Nephron progenitor cell (in vitro differentiated cells): ENCODE data around the gene CSGALNACT2.

Experiments
- DNase-seq: peaks from one replicate; pipeline ENCODE4 v3.0.0; 2021
- H3K27ac Mint-ChIP-seq: 2 replicates; pipeline ENCODE4 v1.8.0; 2021; ENCODE audit warnings: mild to moderate bottlenecking, moderate library complexity, mixed read lengths
- H3K27me3 Mint-ChIP-seq: 2 replicates; pipeline ENCODE4 v1.8.0; 2021; ENCODE audit warnings: mild to moderate bottlenecking, low read depth, mixed read lengths; ENCODE audit not compliant: poor library complexity
- H3K36me3 Mint-ChIP-seq: 2 replicates; pipeline ENCODE4 v1.8.0; 2021; ENCODE audit warnings: low read depth, mixed read lengths
- H3K4me1 Mint-ChIP-seq: 2 replicates; pipeline ENCODE4 v1.8.0; 2021; ENCODE audit warnings: mixed read lengths
- H3K4me3 Mint-ChIP-seq: 2 replicates; pipeline ENCODE4 v1.8.0; 2021; ENCODE audit warnings: mild to moderate bottlenecking, moderate library complexity, mixed read lengths
- H3K9me3 Mint-ChIP-seq: 2 replicates; pipeline ENCODE4 v1.8.0; 2021; ENCODE audit warnings: mild to moderate bottlenecking, moderate library complexity, mixed read lengths
- CTCF ChIP-seq: fragments of 200-600 bp; sonication (generic); IDR thresholded peaks from 2 replicates; pipeline ENCODE4 v1.5.0; 2021; ENCODE audit warnings: antibody characterized with exemption

CSGALNACT2 gene

GRCh38 chr10:43114088-43114742 is 24.0 kb upstream of the CSGALNACT2 start:
- H3K27ac Mint-ChIP-seq: no peak overlapping the region
- H3K4me3 Mint-ChIP-seq: no peak overlapping the region
- H3K4me1 Mint-ChIP-seq: peaks cover 5% of the 10 kb centered on the region
- DNase-seq: no peak
- no peak for TF ChIP-seq CTCF
- H3K36me3 Mint-ChIP-seq: no peaks in the 10 kb centered on the region
- H3K27me3 Mint-ChIP-seq: peaks cover 6% of the 10 kb centered on the region
- no peaks in the 10 kb centered on the region for H3K9me3 Mint-ChIP-seq

GRCh38 chr10:43114743-43115611 is 23.3 kb upstream of the CSGALNACT2 start:
- H3K36me3 Mint-ChIP-seq: no peaks in the 10 kb centered on the region
- no peaks in the 10 kb centered on the region for H3K9me3 Mint-ChIP-seq
- H3K4me3 Mint-ChIP-seq: no peak overlapping the region
- H3K27ac Mint-ChIP-seq: no peak overlapping the region
- no peak for TF ChIP-seq CTCF
- peaks cover 5% of the 10 kb centered on the region for H3K4me1 Mint-ChIP-seq
- DNase-seq: no peak
- peaks cover 6% of the 10 kb centered on the region for H3K27me3 Mint-ChIP-seq

GRCh38 chr10:43115881-43116595 is 22.2 kb upstream of the CSGALNACT2 start:
- Mint-ChIP-seq H3K27ac (no peak overlapping the region), H3K36me3 (no peaks in the 10 kb centered on the region)

GRCh38 chr10:43116596-43116995 is 21.6 kb upstream of the CSGALNACT2 start:
- no peak overlapping the region for H3K27ac Mint-ChIP-seq
- TF ChIP-seq CTCF: no peak

More at GRCh38 chr10:43115881-43116595, 22.2 kb upstream of the CSGALNACT2 start:
- no peak overlapping the region for H3K4me3 Mint-ChIP-seq
- no peaks in the 10 kb centered on the region for H3K9me3 Mint-ChIP-seq
- no peak for DNase-seq
- peaks cover 6% of the 10 kb centered on the region for H3K27me3 Mint-ChIP-seq
- no peak for TF ChIP-seq CTCF
- peaks cover 4% of the 10 kb centered on the region for H3K4me1 Mint-ChIP-seq

GRCh38 chr10:43117031-43117776 is 21.0 kb upstream of the CSGALNACT2 start:
- H3K4me1 Mint-ChIP-seq: peaks cover 16% of the 10 kb centered on the region
- H3K27me3 Mint-ChIP-seq: peaks cover 6% of the 10 kb centered on the region
- H3K36me3 Mint-ChIP-seq: no peaks in the 10 kb centered on the region
- TF ChIP-seq CTCF: no peak
- no peak for DNase-seq
- H3K9me3 Mint-ChIP-seq: no peaks in the 10 kb centered on the region
- no peak overlapping the region for H3K4me3 Mint-ChIP-seq
- no peak overlapping the region for H3K27ac Mint-ChIP-seq

More at GRCh38 chr10:43116596-43116995, 21.6 kb upstream of the CSGALNACT2 start:
- no peak for DNase-seq
- Mint-ChIP-seq H3K4me1 (peaks cover 10% of the 10 kb centered on the region), H3K9me3 (no peaks in the 10 kb centered on the region), H3K36me3 (no peaks in the 10 kb centered on the region), H3K4me3 (no peak overlapping the region), H3K27me3 (peaks cover 6% of the 10 kb centered on the region)
